GM21515 (cell line): ENCODE measurements around the gene ZNF526.
"Not testable (repeated sequence)": the region's sequence is repeated elsewhere in the genome, so short reads cannot be mapped to it uniquely, and the experiment has no call there.

ENCODE experiments used
- ATAC-seq: cut with Tn5 transposase; IDR thresholded peaks from one replicate; pipeline ENCODE4 v1.9.1; 2021; ENCODE audit not compliant: unreplicated experiment

ZNF526 gene

GRCh38 chr19:42257842-42258241, 37.7 kb downstream of the ZNF526 start:
- ATAC-seq, result not testable (repeated sequence)

- no peak for ATAC-seq
These were observed 41.7 kb downstream of the ZNF526 start for GRCh38 chr19:42261763-42262162.

GRCh38 chr19:42266105-42266504, 46.0 kb downstream of the ZNF526 start:
- not testable (repeated sequence) for ATAC-seq

- ATAC-seq, result not testable (repeated sequence)
These were observed 47.0 kb downstream of the ZNF526 start for GRCh38 chr19:42266928-42267603.

- no peak for ATAC-seq
These were observed 47.6 kb downstream of the ZNF526 start for GRCh38 chr19:42267644-42268141.

GRCh38 chr19:42268142-42268703, 48.1 kb downstream of the ZNF526 start:
- ATAC-seq, result peak; percentile 50

- ATAC-seq, result peak; percentile 72
These were observed 48.8 kb downstream of the ZNF526 start, which contains the start of gene CIC for GRCh38 chr19:42268704-42269477. TSS of gene CIC (plus strand) at chr19:42269252. CDS start at chr19:42271784, 2,532 bp downstream.

- ATAC-seq, result no peak
These were observed 49.6 kb downstream of the ZNF526 start for GRCh38 chr19:42269478-42270345.

GRCh38 chr19:42270346-42271044, 50.4 kb downstream of the ZNF526 start:
- no peak for ATAC-seq

GRCh38 chr19:42271045-42271419, 50.9 kb downstream of the ZNF526 start:
- no peak for ATAC-seq

- no peak for ATAC-seq
These were observed 51.9 kb downstream of the ZNF526 start for GRCh38 chr19:42271861-42272534.

- no peak for ATAC-seq
These were observed 52.4 kb downstream of the ZNF526 start for GRCh38 chr19:42272535-42272897.

GRCh38 chr19:42272989-42273406, 52.9 kb downstream of the ZNF526 start:
- no peak for ATAC-seq

- ATAC-seq, result no peak
These were observed 53.4 kb downstream of the ZNF526 start for GRCh38 chr19:42273407-42274064.

GRCh38 chr19:42274065-42274682, 54.1 kb downstream of the ZNF526 start:
- no peak for ATAC-seq

GRCh38 chr19:42275103-42275502, 55.0 kb downstream of the ZNF526 start:
- ATAC-seq, result no peak

- no peak for ATAC-seq
These were observed 55.4 kb downstream of the ZNF526 start for GRCh38 chr19:42275517-42275916.

- ATAC-seq, result no peak
These were observed 56.2 kb downstream of the ZNF526 start for GRCh38 chr19:42276284-42276683.

- ATAC-seq, result no peak
These were observed 56.7 kb downstream of the ZNF526 start for GRCh38 chr19:42276821-42277220.
